Adipocyte (in vitro differentiated cells): ENCODE measurements around the gene AVP.
"Not testable (repeated sequence)": the region's sequence is repeated elsewhere in the genome, so short reads cannot be mapped to it uniquely, and the experiment has no call there.

ENCODE experiments used
- DNase-seq: peaks from one replicate; pipeline ENCODE4 v3.0.0-alpha.2; 2015; ENCODE audit warnings: low read depth
- H3K27me3 ChIP-seq: replicated peaks from 2 replicates; pipeline ENCODE4 v1.7.0; 2013; ENCODE audit warnings: mild to moderate bottlenecking, low read length, moderate library complexity; ENCODE audit not compliant: control insufficient read depth, insufficient read depth
- H3K36me3 ChIP-seq: 2 replicates; pipeline ENCODE4 v1.7.0; 2013; ENCODE audit warnings: low read length, mild to moderate bottlenecking, moderate library complexity; ENCODE audit not compliant: control insufficient read depth, insufficient read depth, severe bottlenecking
- H3K4me1 ChIP-seq: 2 replicates; pipeline ENCODE4 v1.7.0; 2013; ENCODE audit warnings: mild to moderate bottlenecking, low read length, moderate library complexity; ENCODE audit not compliant: control insufficient read depth, insufficient read depth
- H3K4me3 ChIP-seq: 2 replicates; pipeline ENCODE4 v1.7.0; 2013; ENCODE audit warnings: mild to moderate bottlenecking, low read length, moderate library complexity
- H3K9ac ChIP-seq: 2 replicates; pipeline ENCODE4 v1.7.0; 2013; ENCODE audit warnings: mild to moderate bottlenecking, low read length, moderate library complexity
- H3K9me3 ChIP-seq: 2 replicates; pipeline ENCODE4 v1.7.0; 2013; ENCODE audit warnings: mild to moderate bottlenecking, low read length, moderate library complexity; ENCODE audit not compliant: control insufficient read depth

AVP gene

GRCh38 chr20:3068075-3068474 is 16.4 kb downstream of the AVP start:
- no peaks in the 10 kb centered on the region for H3K9me3 ChIP-seq
- H3K4me1 ChIP-seq, result peaks cover 46% of the 10 kb centered on the region
- H3K36me3 ChIP-seq, result no peaks in the 10 kb centered on the region
- no peak overlapping the region for H3K4me3 ChIP-seq
- DNase-seq, result no peak
- H3K27me3 ChIP-seq, result peaks cover 8% of the 10 kb centered on the region
- no peak overlapping the region for H3K9ac ChIP-seq

- Histone ChIP-seq H3K4me1 (peaks cover 46% of the 10 kb centered on the region), H3K36me3 (no peaks in the 10 kb centered on the region), H3K9ac (peak overlapping the region; percentile 6), H3K27me3 (peaks cover 8% of the 10 kb centered on the region), H3K4me3 (peak overlapping the region; percentile 35), H3K9me3 (no peaks in the 10 kb centered on the region)
- DNase-seq, result no peak
Measured at GRCh38 chr20:3067139-3068014, 17.1 kb downstream of the AVP start.

GRCh38 chr20:3064119-3064518 is 20.4 kb downstream of the AVP start:
- not testable (repeated sequence) for H3K36me3 ChIP-seq, H3K9ac ChIP-seq, H3K4me3 ChIP-seq, H3K9me3 ChIP-seq, DNase-seq, H3K27me3 ChIP-seq
- H3K4me1 ChIP-seq, result peaks cover 41% of the 10 kb centered on the region

GRCh38 chr20:3059489-3059888 is 25.0 kb downstream of the AVP start:
- no peaks in the 10 kb centered on the region for H3K9me3 ChIP-seq
- no peaks in the 10 kb centered on the region for H3K4me1 ChIP-seq
- no peak overlapping the region for H3K9ac ChIP-seq
- no peaks in the 10 kb centered on the region for H3K27me3 ChIP-seq
- H3K36me3 ChIP-seq, result no peaks in the 10 kb centered on the region
- no peak for DNase-seq
- no peak overlapping the region for H3K4me3 ChIP-seq

GRCh38 chr20:3051385-3052019 is 33.0 kb downstream of the AVP start:
- no peak for DNase-seq
- H3K9ac ChIP-seq, result no peak overlapping the region
- H3K27me3 ChIP-seq, result no peaks in the 10 kb centered on the region
- peaks cover 18% of the 10 kb centered on the region for H3K4me1 ChIP-seq
- no peak overlapping the region for H3K4me3 ChIP-seq
- no peaks in the 10 kb centered on the region for H3K9me3 ChIP-seq
- H3K36me3 ChIP-seq, result peaks cover 26% of the 10 kb centered on the region

GRCh38 chr20:3047486-3048419 is 36.8 kb downstream of the AVP start:
- H3K4me3 ChIP-seq, result peak overlapping the region; percentile 91

GRCh38 chr20:3046677-3047462 is 37.7 kb downstream of the AVP start:
- Histone ChIP-seq H3K4me1 (peaks cover 29% of the 10 kb centered on the region), H3K4me3 (peak overlapping the region; percentile 91), H3K9me3 (no peaks in the 10 kb centered on the region), H3K27me3 (no peaks in the 10 kb centered on the region), H3K9ac (peak overlapping the region; percentile 93), H3K36me3 (peaks cover 26% of the 10 kb centered on the region)
- no peak for DNase-seq

More at GRCh38 chr20:3047486-3048419, 36.8 kb downstream of the AVP start:
- Histone ChIP-seq H3K36me3 (peaks cover 26% of the 10 kb centered on the region), H3K9ac (peak overlapping the region; percentile 93), H3K4me1 (peaks cover 22% of the 10 kb centered on the region), H3K9me3 (no peaks in the 10 kb centered on the region), H3K27me3 (no peaks in the 10 kb centered on the region)
- DNase-seq, result no peak

GRCh38 chr20:3045816-3046676 is 38.5 kb downstream of the AVP start, which contains the start of gene MRPS26:
Gene MRPS26, plus strand, starts transcription at chr20:3046052. Its CDS starts 17 bp downstream, at chr20:3046069.
- peaks cover 31% of the 10 kb centered on the region for H3K4me1 ChIP-seq
- H3K36me3 ChIP-seq, result peaks cover 26% of the 10 kb centered on the region
- peak within 1 kb of the TSS; percentile 91 for H3K4me3 ChIP-seq
- H3K27me3 ChIP-seq, result no peaks in the 10 kb centered on the region
- DNase-seq, result peak; percentile 94
- H3K9me3 ChIP-seq, result no peaks in the 10 kb centered on the region
- peak within 1 kb of the TSS; percentile 93 for H3K9ac ChIP-seq

GRCh38 chr20:3045042-3045815 is 39.3 kb downstream of the AVP start:
- Histone ChIP-seq H3K4me3 (peak overlapping the region; percentile 91), H3K9me3 (no peaks in the 10 kb centered on the region), H3K27me3 (no peaks in the 10 kb centered on the region), H3K36me3 (peaks cover 33% of the 10 kb centered on the region), H3K4me1 (peaks cover 31% of the 10 kb centered on the region), H3K9ac (peak overlapping the region; percentile 93)
- peak; percentile 83 for DNase-seq
